ENCODE data around the gene IFI27L1.

DNA sequence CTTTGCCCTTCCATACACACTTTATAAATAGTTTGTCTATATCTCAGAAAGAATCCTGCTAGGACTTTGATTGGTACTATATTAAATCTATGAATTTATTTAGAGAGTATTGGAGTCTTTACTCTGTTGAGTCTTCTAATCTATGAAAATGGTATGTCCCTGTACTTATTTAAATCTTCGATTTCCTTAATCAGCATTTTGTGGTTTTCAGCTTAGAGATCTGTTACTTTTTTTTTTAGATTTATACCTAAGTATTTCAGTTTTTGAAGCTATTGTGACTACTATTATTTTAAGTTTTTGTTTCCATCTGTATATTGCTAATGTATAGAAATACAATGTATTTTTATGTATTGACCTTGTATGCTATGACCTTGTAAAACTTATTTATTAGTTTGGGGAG is 61.7 kb downstream of the IFI27L1 start:
- TF ChIP-seq, protein P1, sequence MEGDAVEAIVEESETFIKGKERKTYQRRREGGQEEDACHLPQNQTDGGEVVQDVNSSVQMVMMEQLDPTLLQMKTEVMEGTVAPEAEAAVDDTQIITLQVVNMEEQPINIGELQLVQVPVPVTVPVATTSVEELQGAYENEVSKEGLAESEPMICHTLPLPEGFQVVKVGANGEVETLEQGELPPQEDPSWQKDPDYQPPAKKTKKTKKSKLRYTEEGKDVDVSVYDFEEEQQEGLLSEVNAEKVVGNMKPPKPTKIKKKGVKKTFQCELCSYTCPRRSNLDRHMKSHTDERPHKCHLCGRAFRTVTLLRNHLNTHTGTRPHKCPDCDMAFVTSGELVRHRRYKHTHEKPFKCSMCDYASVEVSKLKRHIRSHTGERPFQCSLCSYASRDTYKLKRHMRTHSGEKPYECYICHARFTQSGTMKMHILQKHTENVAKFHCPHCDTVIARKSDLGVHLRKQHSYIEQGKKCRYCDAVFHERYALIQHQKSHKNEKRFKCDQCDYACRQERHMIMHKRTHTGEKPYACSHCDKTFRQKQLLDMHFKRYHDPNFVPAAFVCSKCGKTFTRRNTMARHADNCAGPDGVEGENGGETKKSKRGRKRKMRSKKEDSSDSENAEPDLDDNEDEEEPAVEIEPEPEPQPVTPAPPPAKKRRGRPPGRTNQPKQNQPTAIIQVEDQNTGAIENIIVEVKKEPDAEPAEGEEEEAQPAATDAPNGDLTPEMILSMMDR (IDR thresholded peaks at IDR 0.05) = no peak
- TF ChIP-seq POLR2AphosphoS5 (IDR thresholded peaks at IDR 0.05) (no peak), POLR2A (IDR thresholded peaks at IDR 0.05) (no peak)
